ENCODE results near the gene IER2. TPM values are rescaled to one million over a fixed set of nuclear protein-coding genes. Genes with fewer than 3 reads are reported as not detected.
"Not testable (repeated sequence)": the region's sequence is repeated elsewhere in the genome, so short reads cannot be mapped to it uniquely, and the experiment has no call there.

The IER2 gene
- total RNA-seq, 2 experiments from 2014 or later: 129 to 137 TPM

DNA sequence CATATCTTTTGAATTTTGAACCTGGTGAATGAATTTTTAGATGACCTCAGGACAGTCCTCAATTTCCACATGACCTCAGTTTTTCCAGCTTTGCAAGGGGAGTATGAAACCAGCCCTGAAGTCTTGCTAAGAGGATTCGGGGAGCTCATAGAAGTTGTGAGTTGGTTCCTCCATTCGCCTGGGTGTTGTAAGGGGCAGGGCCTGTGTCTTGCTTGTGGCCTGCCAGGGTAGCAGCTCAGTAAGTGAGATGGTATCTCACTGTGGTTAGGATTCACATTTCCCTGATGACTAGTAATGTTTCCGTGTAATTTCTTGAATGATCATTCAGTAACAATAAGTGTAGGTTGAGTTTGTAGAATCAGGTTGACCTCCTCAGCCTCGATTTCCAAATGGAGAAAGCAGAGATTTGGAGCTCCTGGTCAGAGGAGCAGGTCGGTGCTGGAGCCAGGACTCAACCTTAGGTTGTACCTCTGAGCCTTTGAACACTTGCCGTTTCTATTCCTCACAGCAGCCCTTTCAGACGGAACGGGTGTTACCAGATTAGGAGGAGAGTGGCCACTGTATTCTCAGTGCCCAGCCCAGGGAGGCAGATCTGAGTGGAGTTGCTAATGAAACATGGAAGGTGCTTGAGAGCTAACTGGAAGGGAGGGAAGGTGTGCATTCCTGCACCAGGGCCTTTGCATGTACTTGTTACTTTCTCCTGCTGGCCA is 17.6 kb upstream of the IER2 start:
- H3K27ac Mint-ChIP-seq: peak overlapping the region; percentile 96
- ChIA-PET CTCF (interaction anchor here (0.6 to 2.1 kb wide), 13 partner anchors 10 to 247 kb away, joined by 3 to 11 read pairs (median 4); partner anchors contain the start of genes IER2, NACC1 and STX10), POLR2A (interaction anchor here (0.9 to 2.9 kb wide), 11 partner anchors 10 to 33 kb away, joined by 3 to 20 read pairs (median 6); partner anchors contain the start of genes NACC1 and STX10)
- H3K27me3 Mint-ChIP-seq: no peaks in the 10 kb centered on the region
- peaks cover 20% of the 10 kb centered on the region for H3K36me3 Mint-ChIP-seq
- intact Hi-C loops (cut with micrococcal nuclease): loop anchor here (1.0 kb wide), 2 partner anchors 14 to 19 kb away; partner anchors contain the start of gene NACC1
- H3K4me3 Mint-ChIP-seq: peak overlapping the region; percentile 60
- H3K9me3 Mint-ChIP-seq: no peaks in the 10 kb centered on the region
- peak; percentile 83 for DNase-seq
- peaks cover 46% of the 10 kb centered on the region for H3K4me1 Mint-ChIP-seq (ENCODE audit: low read depth)

DNA sequence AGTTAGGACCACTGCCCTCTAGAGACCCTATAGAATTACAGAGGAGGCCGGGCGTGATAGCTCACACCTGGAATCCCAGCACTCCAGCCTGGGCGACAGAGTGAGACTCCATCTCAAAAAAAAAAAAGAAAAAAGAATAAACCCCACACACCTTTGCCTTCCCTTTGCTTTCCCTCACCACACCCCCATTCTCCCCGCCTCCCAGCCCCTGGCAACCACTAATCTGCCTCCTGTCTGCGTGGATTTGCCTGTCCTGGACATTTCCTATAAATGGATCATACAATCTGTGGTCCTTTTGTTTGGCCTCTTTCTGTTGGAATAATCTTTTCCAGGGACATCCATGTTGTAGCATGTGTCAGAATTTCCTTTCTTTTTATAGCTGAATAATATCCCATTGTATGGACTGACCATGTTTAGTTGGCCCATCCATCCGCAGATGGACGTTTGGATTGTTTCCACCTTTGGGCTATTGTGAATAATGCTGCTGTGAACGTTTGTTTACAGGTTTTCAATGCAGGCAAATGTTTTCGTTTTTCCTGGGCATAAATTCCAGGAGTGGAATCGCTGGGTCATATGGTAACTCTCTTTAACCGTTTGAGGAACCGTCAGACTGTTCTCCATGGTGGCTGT is 16.9 kb upstream of the IER2 start:
- intact Hi-C loops (cut with micrococcal nuclease): no loop called here
- CTCF ChIA-PET: interaction anchor here (0.7 to 2.1 kb wide), 8 partner anchors 17 to 248 kb away, joined by 3 to 11 read pairs (median 5); partner anchors contain the start of genes IER2 and STX10
- no peaks in the 10 kb centered on the region for H3K9me3 Mint-ChIP-seq
- H3K4me1 Mint-ChIP-seq (ENCODE audit: low read depth): peaks cover 42% of the 10 kb centered on the region
- DNase-seq: no peak
- POLR2A ChIA-PET: interaction anchor here (0.9 to 2.9 kb wide), 8 partner anchors 9 to 34 kb away, joined by 4 to 20 read pairs (median 8); partner anchors contain the start of gene NACC1
- H3K27ac Mint-ChIP-seq: peak overlapping the region; percentile 96
- H3K4me3 Mint-ChIP-seq: no peak overlapping the region
- peaks cover 24% of the 10 kb centered on the region for H3K36me3 Mint-ChIP-seq
- H3K27me3 Mint-ChIP-seq: no peaks in the 10 kb centered on the region

- no peaks in the 10 kb centered on the region for H3K27me3 Mint-ChIP-seq
- POLR2A ChIA-PET: interaction anchor here (0.5 to 1.0 kb wide), 2 partner anchors 18 to 44 kb away, joined by 3 read pairs; no protein-coding TSS in a partner anchor
- CTCF ChIA-PET: interaction anchor here (1.6 kb wide), 1 partner anchor 30 kb away, joined by 3 read pairs; no protein-coding TSS in a partner anchor
- no peak for DNase-seq
- H3K36me3 Mint-ChIP-seq: peaks cover 28% of the 10 kb centered on the region
- no peaks in the 10 kb centered on the region for H3K9me3 Mint-ChIP-seq
- H3K4me3 Mint-ChIP-seq: no peak overlapping the region
- intact Hi-C loops (cut with micrococcal nuclease): no loop called here
- H3K4me1 Mint-ChIP-seq (ENCODE audit: low read depth): peaks cover 37% of the 10 kb centered on the region
- no peak overlapping the region for H3K27ac Mint-ChIP-seq
Observed at GRCh38 chr19:13134626-13135025, 15.6 kb upstream of the IER2 start.

GRCh38 chr19:13135068-13136062 is 14.8 kb upstream of the IER2 start:
- Mint-ChIP-seq H3K27ac (no peak overlapping the region), H3K27me3 (no peaks in the 10 kb centered on the region), H3K36me3 (peaks cover 29% of the 10 kb centered on the region), H3K9me3 (no peaks in the 10 kb centered on the region), H3K4me3 (no peak overlapping the region), H3K4me1 (ENCODE audit: low read depth) (peaks cover 35% of the 10 kb centered on the region)
- CTCF ChIA-PET: interaction anchor here (1.4 to 1.6 kb wide), 2 partner anchors 11 to 31 kb away, joined by 3 read pairs; no protein-coding TSS in a partner anchor
- DNase-seq: no peak
- POLR2A ChIA-PET: interaction anchor here (1.0 to 1.1 kb wide), 2 partner anchors 11 to 17 kb away, joined by 3 to 10 read pairs; no protein-coding TSS in a partner anchor
- intact Hi-C loops (cut with micrococcal nuclease): no loop called here

DNA sequence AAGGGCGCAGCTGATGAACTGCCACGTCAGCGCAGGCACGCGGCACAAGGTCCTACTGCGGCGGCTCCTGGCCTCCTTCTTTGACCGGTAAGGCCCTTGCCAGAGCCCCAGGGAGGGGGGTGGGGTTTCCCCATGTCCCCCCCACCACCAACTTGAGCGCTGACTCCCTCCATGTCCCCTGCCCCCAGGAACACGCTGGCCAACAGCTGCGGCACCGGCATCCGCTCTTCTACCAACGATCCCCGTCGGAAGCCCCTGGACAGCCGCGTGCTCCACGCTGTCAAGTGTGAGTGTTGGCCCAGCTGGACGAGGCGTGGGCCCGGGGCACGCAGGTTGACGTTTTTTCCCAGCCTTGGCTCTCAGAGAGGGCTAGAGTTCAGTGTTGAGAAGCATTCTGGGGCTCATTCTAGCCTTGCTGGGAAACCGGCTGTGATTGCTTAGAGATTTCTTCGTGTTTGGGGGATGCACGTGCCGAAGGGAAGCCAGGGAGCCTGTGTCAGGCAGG is 12.9 kb upstream of the IER2 start:
- peaks cover 20% of the 10 kb centered on the region for H3K4me1 Mint-ChIP-seq (ENCODE audit: low read depth)
- H3K36me3 Mint-ChIP-seq: peaks cover 27% of the 10 kb centered on the region
- no peak for DNase-seq
- CTCF ChIA-PET: interaction anchor here (1.4 kb wide), 1 partner anchor 9 kb away, joined by 3 read pairs; no protein-coding TSS in a partner anchor
- no peaks in the 10 kb centered on the region for H3K27me3 Mint-ChIP-seq
- H3K4me3 Mint-ChIP-seq: no peak overlapping the region
- intact Hi-C loops (cut with micrococcal nuclease): no loop called here
- H3K27ac Mint-ChIP-seq: no peak overlapping the region
- POLR2A ChIA-PET: interaction anchor here (1.0 kb wide), 1 partner anchor 10 kb away, joined by 5 read pairs; no protein-coding TSS in a partner anchor
- no peaks in the 10 kb centered on the region for H3K9me3 Mint-ChIP-seq

DNA sequence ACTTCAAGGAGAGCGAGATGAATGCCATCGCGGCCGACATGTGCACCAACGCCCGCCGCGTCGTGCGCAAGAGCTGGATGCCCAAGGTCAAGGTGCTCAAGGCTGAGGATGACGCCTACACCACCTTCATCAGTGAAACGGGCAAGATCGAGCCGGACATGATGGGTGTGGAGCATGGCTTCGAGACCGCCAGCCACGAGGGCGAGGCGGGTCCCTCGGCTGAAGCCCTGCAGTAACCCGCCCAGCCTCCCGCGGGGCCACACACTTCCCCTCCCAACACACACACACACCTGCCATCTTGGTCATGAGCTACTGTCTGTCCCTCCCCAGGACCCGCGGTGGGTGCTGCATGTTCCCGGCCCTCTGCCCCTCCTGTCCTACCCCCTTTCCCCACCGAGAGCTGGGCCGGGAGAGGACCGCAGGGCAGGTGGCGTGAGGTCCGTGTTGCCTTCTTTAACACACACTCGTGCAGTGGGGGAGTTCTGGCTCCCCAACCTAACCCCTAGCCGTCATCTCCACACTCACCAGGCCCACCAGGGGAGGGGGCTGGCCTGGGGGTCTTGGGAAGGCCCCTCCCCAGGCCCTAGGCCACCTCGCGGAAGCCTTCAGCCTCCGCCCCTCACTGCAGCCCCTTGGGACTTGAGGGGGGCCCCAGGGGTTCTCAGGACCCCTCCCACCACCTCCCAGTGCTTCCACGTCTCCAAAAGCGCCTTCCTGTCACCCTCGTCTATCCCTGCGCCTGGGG is 11.9 kb upstream of the IER2 start:
- intact Hi-C loops (cut with micrococcal nuclease): no loop called here
- Mint-ChIP-seq H3K4me3 (no peak overlapping the region), H3K36me3 (peaks cover 24% of the 10 kb centered on the region), H3K27me3 (no peaks in the 10 kb centered on the region), H3K4me1 (ENCODE audit: low read depth) (peaks cover 10% of the 10 kb centered on the region), H3K27ac (no peak overlapping the region), H3K9me3 (no peaks in the 10 kb centered on the region)
- no peak for DNase-seq
- POLR2A ChIA-PET: no interaction called here
- CTCF ChIA-PET: no interaction called here

- no peak for DNase-seq
- intact Hi-C loops (cut with micrococcal nuclease): no loop called here
- no peaks in the 10 kb centered on the region for H3K9me3 Mint-ChIP-seq
- H3K4me1 Mint-ChIP-seq (ENCODE audit: low read depth): peaks cover 5% of the 10 kb centered on the region
- POLR2A ChIA-PET: no interaction called here
- H3K27me3 Mint-ChIP-seq: no peaks in the 10 kb centered on the region
- H3K27ac Mint-ChIP-seq: no peak overlapping the region
- no peak overlapping the region for H3K4me3 Mint-ChIP-seq
- CTCF ChIA-PET: no interaction called here
- H3K36me3 Mint-ChIP-seq: peaks cover 24% of the 10 kb centered on the region
Observed at GRCh38 chr19:13138916-13139198, 11.4 kb upstream of the IER2 start.

DNA sequence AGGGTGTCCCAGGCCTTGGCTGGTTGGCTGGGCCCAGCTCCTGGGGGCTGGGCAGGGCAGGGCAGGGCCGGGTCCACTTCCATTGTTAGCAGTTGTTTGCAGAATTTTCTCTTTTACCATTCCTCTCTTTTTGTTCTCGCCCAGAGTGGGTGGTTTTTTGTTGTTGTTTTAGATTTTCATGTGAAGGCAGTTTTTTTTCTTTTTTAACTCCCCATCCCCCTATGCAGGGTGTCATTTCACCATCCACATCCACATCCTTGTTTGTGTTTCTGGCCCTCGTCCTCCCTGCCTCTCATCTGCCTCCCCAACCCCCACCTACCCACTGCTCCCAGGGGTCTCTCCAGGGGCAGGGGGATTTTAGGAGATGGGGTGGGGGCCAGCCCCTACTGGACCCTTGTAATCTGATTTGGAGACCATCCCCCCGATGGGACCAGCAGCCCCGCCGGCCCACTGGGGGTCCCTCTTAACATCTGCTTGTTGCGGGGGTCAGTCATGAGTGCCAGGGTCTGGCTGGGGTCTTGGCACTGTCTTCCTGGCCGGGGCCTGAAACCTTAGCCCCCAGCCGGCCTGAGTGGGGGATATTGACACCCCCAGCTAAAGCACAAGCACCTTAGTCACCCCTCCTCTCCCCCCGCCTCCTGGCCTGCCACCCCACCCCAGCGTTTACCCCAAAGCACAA is 10.4 kb upstream of the IER2 start:
- peak overlapping the region; percentile 18 for H3K27ac Mint-ChIP-seq
- H3K4me3 Mint-ChIP-seq: no peak overlapping the region
- no peaks in the 10 kb centered on the region for H3K4me1 Mint-ChIP-seq (ENCODE audit: low read depth)
- intact Hi-C loops (cut with micrococcal nuclease): no loop called here
- no peak for DNase-seq
- POLR2A ChIA-PET: interaction anchor here (1.0 kb wide), 1 partner anchor 9 kb away, joined by 3 read pairs; no protein-coding TSS in a partner anchor
- H3K9me3 Mint-ChIP-seq: no peaks in the 10 kb centered on the region
- CTCF ChIA-PET: no interaction called here
- no peaks in the 10 kb centered on the region for H3K27me3 Mint-ChIP-seq
- peaks cover 24% of the 10 kb centered on the region for H3K36me3 Mint-ChIP-seq

- CTCF ChIA-PET: interaction anchor here (1.3 to 1.4 kb wide), 2 partner anchors 11 to 48 kb away, joined by 3 to 4 read pairs; no protein-coding TSS in a partner anchor
- no peak for DNase-seq
- Mint-ChIP-seq H3K36me3 (peaks cover 11% of the 10 kb centered on the region), H3K9me3 (no peaks in the 10 kb centered on the region), H3K4me3 (no peak overlapping the region), H3K27me3 (no peaks in the 10 kb centered on the region), H3K4me1 (ENCODE audit: low read depth) (peaks cover 16% of the 10 kb centered on the region), H3K27ac (no peak overlapping the region)
- POLR2A ChIA-PET: interaction anchor here (0.6 to 1.3 kb wide), 3 partner anchors 11 to 31 kb away, joined by 3 to 10 read pairs (median 4); no protein-coding TSS in a partner anchor
- intact Hi-C loops (cut with micrococcal nuclease): no loop called here
Observed at GRCh38 chr19:13146763-13147563, 3.2 kb upstream of the IER2 start.

DNA sequence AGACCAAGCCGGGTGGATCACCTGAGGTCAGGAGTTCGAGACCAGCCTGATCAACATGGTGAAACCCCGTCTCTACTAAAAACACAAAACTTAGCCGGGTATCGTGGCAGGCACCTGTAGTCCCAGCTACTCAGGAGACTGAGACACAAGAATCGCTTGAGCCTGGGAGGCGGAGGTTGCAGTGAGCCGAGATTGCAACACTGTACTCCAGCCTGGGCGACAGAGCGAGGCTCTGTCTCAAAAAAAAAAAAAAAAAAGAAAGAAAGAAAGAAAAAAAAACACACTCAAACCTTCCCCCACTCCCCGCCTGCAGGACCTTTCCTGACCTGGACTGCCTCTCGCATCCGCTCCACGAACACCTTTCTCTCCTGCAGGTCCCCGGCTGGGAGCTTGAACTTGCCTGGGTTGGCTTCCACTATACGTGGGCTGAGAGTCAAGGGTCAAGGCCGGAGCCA is 1.0 kb upstream of the IER2 start:
- ChIA-PET POLR2A (interaction anchor here (0.6 to 1.6 kb wide), 3 partner anchors 13 to 46 kb away, joined by 3 to 10 read pairs (median 3); no protein-coding TSS in a partner anchor), CTCF (interaction anchor here (0.8 to 2.1 kb wide), 5 partner anchors 17 to 50 kb away, joined by 3 to 12 read pairs (median 7); partner anchors contain the start of gene NACC1)
- H3K9me3 Mint-ChIP-seq; H3K27me3 Mint-ChIP-seq; DNase-seq; intact Hi-C loops (cut with micrococcal nuclease): not testable (repeated sequence)
- Mint-ChIP-seq H3K4me3 (peak overlapping the region; percentile 99), H3K27ac (peak overlapping the region; percentile 68), H3K4me1 (ENCODE audit: low read depth) (peaks cover 19% of the 10 kb centered on the region), H3K36me3 (peaks cover 26% of the 10 kb centered on the region)
